GM19468 (cell line): Measurements from ENCODE around the gene CCDC8.
"Not testable (repeated sequence)": the region's sequence is repeated elsewhere in the genome, so short reads cannot be mapped to it uniquely, and the experiment has no call there.

Experiments used
- ATAC-seq: cut with Tn5 transposase; IDR thresholded peaks from one replicate; pipeline ENCODE4 v1.9.1; 2021; ENCODE audit warnings: mild to moderate bottlenecking, moderate library complexity, moderate number of reproducible peaks; ENCODE audit not compliant: unreplicated experiment; ENCODE audit errors: extremely low read depth

CCDC8 gene

DNA sequence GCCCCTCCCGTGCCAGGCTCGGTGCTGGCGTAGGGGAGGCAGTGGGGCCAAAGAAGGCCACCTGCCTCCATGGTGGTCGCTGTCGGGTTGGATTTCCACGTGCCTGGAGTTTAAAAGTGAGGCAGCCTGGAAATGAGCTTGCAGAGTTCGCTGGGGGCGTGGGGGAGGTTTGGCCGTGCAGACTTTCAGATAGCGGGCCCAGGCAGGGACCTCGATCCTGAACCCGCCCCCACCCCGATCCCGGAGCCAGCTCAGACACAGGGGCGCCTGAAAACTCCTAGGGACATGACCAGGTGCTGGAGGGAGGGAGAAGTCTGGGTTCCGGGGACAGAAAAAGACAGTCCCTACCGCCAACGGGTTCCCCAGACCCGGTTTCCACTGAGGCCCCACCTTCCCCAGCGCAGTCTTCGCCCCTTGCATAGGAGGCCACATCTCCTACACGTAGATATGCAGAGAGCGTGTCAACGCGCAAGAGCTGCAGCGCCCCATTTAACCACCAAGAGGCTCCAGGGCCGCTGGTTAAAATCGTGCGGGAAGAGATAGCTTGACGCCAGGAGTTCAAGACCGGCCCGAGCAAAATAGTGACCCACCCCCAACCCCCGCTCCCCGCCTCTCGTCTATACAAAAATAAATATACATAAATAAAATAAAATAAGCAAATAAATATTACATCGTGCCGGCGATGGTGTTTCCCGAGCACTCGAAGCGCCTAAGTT is 8.5 kb downstream of the CCDC8 start:
- no peak for ATAC-seq

DNA sequence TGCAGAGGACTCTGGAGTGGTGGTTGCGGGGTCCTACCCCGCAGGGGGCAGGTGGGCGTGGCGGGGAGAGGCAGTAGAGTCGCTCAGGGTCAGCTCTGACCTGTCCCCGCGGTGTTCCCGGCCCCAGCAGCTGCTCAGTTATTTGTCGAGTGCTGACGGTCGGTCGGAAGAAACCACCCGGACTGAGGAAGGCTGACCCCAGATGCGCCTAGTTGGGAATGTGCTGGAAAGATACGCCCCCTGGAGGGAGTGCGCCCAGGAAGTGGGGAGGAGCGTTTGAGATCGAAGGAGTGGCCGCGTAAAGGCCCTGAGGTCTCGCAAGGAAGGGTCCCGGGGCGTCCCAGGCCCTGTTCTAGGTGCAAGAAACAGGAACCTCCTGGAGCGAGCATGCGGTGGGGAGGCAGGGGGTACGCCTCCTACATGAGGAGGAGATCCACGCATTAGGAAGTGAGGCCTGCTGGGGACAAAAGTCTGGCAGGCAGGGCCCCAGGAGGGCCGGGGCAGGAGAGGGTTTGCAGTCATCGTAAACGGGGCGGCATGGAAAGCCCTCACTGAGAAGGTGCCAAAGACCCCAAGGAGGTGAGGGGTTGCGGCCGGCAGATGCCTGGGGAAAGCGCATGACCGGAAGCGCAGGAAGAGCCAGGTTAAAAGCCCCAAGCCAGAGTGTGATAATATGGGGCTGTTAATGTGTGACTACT is 9.2 kb downstream of the CCDC8 start:
- no peak for ATAC-seq

- ATAC-seq, result no peak
Measured at GRCh38 chr19:46402725-46403124, 10.6 kb downstream of the CCDC8 start.

DNA sequence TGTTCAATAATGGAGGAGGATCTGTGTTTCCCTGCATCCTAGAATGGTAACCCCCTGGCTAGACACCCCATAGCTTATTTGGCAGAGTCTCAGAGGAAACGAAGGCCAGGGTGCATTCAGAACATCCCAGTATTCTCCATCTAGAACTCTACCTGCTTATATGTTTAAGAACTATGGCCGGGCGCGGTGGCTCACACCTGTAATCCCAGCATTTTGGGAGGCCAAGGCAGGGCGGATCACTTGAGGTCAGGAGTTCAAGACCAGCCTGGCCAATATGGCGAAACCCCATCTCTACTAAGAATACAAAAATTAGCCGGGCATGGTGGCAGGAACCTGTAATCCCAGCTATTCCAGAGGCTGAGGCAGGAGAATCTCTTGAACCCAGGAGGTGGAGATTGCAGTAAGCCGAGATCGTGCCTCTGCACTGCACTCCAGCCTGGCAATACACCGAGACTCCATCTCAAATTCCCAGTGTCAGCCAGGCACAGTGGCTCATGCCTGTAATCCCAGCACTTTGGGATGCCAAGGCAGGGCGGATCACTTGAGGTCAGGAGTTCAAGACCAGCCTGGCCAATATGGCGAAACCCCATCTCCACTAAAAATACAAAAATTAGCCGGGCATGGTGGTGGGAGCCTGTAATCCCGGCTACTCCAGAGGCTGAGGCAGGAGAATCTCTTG is 15.4 kb downstream of the CCDC8 start:
- ATAC-seq, result not testable (repeated sequence)

- no peak for ATAC-seq
Measured at GRCh38 chr19:46394402-46394797, 19.0 kb downstream of the CCDC8 start.

- no peak for ATAC-seq
Measured at GRCh38 chr19:46393456-46394401, 19.6 kb downstream of the CCDC8 start.

- ATAC-seq, result no peak
Measured at GRCh38 chr19:46392837-46393236, 20.5 kb downstream of the CCDC8 start.

DNA sequence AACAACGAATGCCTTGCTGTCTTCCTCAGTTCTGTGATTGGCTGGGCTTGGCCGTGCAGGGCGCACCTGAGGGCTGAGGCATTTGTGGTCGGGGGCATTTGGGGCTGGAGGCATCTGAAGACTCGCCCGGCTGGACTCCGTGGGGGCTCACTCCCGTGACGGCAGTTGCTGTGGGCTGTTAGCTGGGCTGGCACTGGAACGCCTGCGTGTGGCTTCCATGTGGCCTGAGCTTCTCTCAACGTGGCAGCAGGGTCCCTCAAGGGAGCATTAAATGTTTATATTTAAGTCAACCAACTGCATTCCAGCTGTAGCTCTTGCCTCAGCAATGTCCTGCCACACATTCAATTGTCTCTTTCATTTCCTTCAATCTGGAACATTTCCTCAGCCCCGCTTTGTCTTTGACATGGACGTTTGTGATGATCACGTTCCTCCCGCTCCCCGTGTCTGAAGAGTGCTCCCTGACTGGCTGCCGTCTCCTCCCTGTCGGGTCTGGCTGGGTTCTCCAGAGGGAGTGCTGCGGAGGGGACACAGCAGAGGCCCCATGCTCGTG is 21.0 kb downstream of the CCDC8 start:
- ATAC-seq, result no peak

DNA sequence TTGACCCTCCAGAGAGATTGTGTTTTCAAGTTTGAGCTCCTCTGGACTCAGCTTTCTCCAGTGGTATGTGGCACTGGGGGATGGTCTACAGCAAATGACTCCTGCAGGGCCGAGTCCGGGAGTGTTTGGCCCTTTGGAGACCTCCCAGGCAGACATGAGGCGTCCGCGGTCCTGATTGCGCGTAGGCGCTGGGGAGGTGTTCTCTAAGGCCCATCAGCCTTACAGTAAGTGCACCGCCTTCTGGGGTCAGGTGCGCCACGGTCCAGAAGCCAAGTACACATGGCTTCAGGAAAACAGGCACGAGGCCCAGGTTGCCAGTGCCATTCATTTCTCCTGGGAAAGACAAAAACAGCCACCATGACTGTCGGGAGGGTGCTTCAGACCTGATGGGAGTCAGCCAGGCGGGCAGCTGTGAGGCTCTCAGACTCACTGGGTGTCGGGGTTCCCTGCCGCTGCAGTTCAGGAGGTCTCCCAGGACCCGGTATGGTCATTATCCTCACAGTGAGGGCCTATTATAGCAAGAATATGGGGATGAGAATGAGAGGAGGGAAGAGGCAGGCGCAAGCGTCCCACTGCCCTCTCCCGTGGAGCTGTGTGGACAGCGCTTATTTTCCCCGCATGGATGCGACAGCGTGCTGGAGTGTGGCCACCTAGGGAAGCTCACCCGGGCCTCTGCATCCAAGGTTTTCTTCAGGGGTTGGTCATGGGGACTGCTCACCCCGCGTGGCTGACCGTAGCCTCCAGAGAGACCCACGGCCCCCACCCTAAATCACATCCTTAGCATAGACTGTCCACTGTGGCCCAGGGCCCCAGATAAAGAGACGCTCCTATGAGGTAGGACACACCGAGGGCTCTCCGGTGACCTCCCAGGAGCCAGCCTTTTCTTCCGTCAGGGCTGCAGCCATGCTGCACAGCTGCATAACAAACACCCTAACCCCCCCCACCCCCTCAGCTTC is 21.8 kb downstream of the CCDC8 start:
- ATAC-seq, result no peak

- no peak for ATAC-seq
Measured at GRCh38 chr19:46390866-46391265, 22.5 kb downstream of the CCDC8 start.

DNA sequence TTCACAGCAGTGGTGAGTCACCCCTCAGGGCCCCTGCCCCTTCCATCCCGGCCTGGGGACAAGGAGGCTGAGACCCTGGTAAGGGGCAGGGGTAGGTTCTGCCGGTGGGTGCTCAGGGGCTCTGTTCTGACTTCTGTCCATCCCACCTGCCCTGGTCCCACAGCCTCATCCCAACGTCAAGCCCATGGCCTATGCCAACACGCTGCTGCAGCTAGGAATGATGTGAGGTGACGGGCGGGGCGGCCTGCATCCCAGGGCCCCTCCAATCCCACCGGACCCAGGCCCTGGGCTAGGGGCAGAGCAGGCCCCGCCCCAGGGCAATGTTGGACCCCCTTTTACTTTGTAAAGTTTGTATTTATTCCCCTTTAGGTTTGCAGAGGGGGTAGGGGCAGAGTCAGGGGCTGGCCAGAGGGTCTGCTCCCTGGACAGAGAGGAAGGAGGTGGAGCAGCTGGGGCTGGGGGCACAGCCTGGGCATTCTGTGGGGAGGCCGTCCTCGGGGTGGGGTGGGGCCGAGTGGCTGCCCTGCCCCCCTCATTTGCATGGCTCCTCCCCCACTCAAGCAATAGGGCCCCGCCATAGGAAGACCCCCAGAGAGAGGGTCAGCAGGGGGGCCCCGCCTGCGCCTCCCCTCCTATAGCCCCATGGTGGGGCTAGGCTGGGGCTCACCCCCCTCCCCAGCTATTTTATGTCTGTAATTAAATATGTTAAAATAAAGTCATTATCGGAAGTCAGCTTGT is 23.1 kb downstream of the CCDC8 start:
- ATAC-seq, result no peak

- no peak for ATAC-seq
Measured at GRCh38 chr19:46388311-46389095, 24.9 kb downstream of the CCDC8 start.

- no peak for ATAC-seq
Measured at GRCh38 chr19:46387713-46388130, 25.6 kb downstream of the CCDC8 start.

- ATAC-seq, result no peak
Measured at GRCh38 chr19:46386996-46387712, 26.2 kb downstream of the CCDC8 start.

- no peak for ATAC-seq
Measured at GRCh38 chr19:46386151-46386550, 27.2 kb downstream of the CCDC8 start.

DNA sequence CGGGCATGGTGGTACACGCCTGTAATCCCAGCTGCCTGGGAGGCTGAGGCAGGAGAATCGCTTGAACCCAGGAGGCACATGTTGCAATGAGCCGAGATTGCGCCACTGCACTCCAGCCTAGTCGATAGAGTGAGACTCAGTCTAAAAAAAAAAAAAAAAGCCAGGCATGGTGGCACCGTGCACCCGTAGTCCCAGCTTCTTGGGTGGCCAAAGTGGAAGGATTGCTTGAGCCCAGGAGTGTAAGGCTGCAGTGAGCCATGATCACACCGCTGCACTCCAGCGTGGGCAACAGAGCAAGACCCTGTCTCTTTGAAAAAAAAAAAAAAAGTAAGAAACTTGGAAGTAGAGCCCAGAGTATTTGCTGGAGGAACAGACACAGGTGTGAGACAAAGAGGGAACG is 27.7 kb downstream of the CCDC8 start:
- ATAC-seq, result no peak

DNA sequence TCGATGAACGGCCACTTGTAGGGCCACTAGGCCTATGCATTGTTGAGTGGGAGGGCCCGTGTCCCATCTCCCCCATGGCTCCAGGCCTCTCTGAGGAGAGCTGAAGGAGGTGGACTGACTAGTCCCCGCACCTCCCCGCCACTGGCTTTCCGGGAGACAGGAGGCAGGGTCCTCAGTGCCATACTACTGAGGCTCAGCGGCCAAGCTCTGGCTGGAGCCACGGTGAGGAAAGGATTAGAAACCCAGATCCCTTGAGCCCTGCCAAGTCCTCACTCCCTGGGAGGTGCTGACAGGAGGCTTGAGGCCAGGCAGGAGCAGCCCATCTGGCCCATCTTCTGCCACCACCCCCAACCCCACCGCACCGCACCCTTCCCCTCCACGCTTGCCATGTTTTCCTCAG is 29.0 kb downstream of the CCDC8 start:
- no peak for ATAC-seq
